GM18909 (cell line): ENCODE data around the gene B4GALNT2.
"Not testable (repeated sequence)": the region's sequence is repeated elsewhere in the genome, so short reads cannot be mapped to it uniquely, and the experiment has no call there.

Experiments used
- ATAC-seq: cut with Tn5 transposase; IDR thresholded peaks from one replicate; pipeline ENCODE4 v1.9.1; 2021; ENCODE audit warnings: mild to moderate bottlenecking; ENCODE audit not compliant: unreplicated experiment, poor library complexity

B4GALNT2 gene

DNA sequence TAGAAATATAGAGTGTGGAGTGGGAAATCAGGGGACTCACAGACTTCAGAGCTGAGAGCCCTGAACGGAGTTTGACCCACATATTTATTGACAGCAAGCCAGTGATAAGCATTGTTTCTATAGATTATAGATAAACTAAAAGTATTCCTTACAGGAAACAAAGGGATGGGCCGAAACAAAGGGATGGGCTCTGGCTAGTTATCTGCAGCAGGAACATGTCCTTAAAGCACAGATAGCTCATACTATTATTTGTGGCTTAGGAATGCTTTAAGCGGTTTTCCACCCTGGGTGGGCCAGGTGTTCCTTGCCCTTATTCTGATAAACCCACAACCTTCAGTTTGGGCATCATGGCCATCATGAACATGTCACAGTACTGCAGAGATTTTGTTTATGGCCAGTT lies 38.1 kb downstream of the B4GALNT2 start:
- ATAC-seq = not testable (repeated sequence)

DNA sequence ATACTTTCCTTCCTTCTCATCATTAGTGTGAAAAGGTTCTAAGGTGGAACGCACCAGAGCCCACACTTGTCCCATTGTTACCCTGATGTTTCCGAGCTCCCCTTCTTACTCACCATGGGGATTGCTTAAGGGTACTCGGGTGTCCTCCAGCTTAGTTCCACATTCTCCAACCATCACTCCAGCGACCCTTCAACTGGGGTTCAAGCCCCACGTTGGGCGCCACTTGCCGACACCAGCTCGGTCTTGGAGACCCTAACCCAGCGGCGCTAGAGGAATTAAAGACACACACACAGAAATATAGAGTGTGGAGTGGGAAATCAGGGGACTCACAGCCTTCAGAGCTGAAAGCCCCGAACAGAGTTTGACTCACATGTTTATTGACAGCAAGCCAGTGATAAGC lies 43.4 kb downstream of the B4GALNT2 start:
- ATAC-seq = not testable (repeated sequence)

DNA sequence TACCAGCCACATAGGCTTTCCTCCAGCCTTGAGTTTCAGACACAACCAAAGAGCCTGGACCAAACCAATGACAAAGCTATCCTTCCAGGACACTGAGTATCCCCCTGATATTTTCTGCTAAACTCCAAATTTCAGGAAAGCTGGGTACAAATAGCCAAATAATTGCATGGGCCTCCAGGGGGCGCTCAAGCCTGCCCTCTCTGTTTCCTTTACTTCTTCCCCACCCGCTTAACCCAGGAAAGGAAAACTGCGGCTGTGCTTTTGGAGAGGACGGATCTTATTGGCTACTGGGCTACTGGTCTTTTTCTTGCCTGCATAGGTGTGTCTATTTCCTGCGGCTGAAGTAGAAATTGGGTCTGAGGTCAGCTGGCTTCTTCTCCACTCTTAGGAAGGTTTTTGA lies 47.7 kb downstream of the B4GALNT2 start:
- ATAC-seq = no peak

DNA sequence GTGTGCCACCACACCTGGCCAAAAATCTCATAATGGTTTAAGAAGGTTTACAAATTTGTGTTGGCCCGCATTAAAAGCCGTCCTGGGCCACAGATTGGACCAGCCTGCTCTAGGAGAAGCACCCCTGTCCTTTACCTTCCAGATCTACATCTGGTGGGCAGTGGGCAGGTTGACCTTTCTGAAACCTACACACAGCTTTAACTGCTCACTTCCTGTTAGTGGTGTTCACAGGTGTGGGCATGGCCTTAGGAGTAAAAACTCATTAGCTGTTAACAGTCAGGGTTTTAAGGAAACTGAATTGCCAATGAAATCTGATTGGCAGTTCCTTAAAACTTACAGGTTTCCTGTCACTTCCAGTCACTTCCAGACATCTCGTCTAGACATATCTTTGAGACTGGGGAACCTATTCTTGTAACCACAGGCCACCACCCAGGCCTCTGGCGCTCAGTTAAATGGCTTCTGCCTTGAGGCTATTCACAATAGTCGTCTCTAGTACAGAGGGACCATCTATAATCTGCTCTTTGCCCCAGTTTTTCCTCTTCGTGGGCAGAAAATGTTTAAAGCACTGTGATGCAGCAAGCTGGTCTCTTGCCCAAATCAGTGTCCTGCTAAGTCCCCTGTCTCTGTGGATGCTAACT lies 48.5 kb downstream of the B4GALNT2 start:
- ATAC-seq = no peak

DNA sequence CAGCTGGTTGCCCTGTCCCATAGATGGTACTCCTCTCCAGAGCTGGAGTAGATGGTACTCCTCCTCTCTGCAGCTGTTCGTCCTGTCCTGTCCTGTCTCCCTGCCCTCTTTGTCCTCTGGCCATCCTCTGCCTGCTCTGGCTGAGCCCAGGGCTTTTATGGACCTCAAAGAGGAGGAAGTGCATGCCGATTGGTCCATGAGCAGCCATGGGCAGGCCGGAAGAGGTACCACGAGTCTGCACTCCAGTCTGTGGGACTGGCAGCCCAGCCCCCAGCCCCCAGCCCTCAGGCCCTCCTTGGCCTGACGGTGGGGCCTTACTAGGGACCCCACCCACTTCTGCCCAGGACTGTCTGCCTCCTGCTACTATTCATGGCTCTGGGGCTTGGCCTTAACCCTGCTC lies 50.8 kb downstream of the B4GALNT2 start:
- ATAC-seq = no peak

DNA sequence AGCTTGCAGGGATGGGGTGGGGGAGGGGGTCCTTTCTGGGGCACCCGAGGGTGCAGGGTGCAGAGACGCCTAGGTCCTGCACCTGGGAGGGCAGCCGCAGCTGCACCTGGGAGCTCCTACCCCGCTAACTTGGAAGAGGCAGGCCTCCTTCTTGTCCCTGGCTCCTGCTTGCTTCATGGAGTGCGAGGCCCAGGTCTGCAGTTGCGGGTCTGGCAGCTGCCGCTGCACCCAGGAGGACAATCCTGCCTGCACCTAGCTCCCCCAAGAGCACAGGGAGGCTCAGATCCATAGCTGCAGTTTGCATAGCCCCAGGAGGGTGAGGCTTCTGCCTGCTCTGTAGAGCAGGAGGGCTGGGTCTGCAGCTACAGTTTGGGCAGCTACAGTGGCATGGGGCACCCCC lies 51.2 kb downstream of the B4GALNT2 start:
- ATAC-seq = no peak

DNA sequence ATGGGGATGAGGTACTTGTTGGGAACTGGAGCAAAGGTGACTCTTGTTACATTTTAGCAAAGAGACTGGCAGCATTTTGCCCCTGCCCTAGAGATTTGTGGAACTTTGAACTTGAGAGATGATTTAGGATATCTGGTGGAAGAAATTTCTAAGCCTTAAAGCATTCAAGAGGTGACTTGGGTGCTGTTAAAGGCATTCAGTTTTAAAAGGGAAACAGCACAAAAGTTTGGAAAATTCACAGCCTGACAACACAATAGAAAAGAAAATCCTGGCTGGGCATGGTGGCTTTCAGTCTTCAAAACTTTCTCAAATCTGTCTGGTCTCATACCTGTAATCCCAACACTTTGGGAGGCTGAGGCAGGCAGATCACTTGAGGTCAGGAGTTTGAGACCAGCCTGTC lies 52.0 kb downstream of the B4GALNT2 start:
- not testable (repeated sequence) for ATAC-seq

DNA sequence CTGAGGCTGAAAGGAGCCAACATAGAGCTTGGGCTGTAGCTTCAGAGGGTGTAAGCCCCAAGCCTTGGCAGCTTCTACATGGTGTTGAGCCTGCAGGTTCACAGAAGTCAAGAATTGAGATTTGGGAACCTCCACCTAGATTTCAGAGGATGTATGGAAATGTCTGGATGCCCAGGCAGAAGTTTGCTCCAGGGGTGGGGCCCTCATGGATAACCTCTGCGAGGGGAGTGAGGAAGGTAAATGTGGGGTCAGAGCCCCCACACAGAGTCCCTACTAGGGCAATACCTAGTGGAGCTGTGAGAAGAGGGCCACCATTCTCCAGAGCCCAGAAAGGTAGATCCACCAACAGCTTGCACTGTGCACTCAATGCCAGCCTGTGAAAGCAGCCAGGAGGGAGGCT lies 52.8 kb downstream of the B4GALNT2 start:
- ATAC-seq = not testable (repeated sequence)

DNA sequence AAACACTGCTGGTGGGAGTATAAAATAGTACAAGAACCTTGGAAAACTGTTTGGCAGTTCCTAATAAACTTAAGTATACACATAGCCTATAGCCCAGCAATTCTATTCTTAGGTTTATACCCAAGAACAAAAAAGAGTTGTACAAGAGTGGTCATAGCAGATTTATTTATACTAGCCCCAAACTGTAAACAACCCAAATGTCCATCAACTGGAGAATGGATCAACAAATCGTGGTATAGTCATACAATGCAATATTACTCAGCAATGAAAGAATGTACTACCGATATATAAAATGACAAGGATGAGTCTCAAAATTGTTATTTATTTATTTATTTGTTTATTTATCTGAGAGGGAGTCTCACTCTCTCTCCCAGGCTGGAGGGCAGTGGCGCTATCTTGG lies 54.7 kb downstream of the B4GALNT2 start:
- ATAC-seq = no peak

DNA sequence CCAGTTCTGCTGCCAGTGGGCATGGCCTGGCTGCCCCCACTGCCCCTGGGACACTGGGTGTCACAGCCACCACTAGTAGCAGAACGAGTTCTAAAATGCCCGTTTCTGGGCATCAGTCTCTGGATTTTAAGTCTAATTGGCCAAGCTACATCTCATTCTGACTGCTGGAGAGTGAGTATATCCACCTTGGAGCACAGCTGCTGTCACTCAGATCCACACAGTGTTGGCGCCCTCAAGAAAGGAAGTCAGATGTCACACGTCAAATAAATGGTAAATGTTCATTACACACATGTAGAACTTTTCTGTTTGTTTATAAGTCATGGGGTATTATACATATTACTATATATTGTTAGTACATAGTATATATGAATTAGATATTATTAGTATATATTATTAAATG lies 58.4 kb downstream of the B4GALNT2 start:
- ATAC-seq = no peak

DNA sequence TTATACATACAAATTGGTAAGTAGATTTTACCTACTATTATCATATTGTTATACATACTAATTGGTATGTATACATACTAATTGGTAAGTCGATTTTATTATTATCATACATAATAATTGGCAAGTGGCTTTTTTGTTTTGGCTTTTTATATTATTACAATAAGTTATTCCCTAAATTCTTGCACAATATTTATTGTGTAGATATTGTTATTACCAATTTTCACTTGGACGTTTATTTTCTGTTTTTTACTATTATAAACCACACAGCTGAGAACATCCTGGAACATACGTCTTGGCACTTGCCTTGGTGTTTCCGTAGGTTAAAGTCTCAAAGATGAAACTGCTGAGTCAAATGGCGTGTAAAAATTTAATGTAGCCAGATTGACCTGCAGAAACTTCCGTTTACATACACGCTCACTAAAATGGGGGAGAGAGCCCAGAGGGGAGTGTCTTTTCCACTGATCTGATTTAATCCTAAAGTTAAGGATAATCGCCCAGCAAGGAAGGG lies 58.9 kb downstream of the B4GALNT2 start:
- peak; percentile 4 for ATAC-seq

DNA sequence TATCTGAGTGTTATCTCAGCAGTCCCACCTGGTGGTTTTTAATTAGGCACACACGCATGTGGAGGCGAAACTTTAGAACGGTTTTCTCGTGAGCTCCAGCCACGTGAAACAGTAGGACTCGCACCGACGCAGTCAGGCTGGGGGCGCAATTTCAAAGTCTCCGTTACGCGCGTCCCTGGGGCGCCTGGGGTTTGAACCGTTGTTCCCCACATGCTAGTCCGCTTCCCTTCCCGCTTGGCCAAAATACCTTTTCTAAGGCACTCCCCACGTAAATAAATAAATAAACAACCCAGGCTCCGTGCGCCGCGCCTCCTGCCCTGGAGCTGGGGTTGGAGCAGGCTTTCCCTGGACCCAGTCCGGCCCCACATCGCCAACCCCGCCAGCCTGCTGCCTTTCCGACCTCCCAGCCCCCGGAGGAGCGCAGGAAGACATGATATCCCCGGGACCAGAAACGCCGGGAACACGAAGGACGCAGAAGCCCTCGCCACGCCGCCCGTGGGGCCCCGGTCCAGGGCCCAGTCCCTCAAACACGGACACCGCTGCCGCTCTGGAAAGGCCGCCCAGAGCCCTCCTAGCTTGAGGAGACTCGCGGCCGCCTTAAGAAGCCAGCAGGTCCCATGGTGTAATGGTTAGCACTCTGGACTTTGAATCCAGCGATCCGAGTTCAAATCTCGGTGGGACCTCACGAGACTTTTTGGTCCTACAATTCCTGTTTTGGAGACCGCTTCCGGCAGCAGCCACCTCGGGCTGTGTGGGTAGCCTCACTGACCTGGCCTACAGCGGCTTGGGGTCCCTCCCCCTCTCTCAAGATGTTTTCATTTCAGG lies 59.6 kb downstream of the B4GALNT2 start:
- ATAC-seq = peak; percentile 32

DNA sequence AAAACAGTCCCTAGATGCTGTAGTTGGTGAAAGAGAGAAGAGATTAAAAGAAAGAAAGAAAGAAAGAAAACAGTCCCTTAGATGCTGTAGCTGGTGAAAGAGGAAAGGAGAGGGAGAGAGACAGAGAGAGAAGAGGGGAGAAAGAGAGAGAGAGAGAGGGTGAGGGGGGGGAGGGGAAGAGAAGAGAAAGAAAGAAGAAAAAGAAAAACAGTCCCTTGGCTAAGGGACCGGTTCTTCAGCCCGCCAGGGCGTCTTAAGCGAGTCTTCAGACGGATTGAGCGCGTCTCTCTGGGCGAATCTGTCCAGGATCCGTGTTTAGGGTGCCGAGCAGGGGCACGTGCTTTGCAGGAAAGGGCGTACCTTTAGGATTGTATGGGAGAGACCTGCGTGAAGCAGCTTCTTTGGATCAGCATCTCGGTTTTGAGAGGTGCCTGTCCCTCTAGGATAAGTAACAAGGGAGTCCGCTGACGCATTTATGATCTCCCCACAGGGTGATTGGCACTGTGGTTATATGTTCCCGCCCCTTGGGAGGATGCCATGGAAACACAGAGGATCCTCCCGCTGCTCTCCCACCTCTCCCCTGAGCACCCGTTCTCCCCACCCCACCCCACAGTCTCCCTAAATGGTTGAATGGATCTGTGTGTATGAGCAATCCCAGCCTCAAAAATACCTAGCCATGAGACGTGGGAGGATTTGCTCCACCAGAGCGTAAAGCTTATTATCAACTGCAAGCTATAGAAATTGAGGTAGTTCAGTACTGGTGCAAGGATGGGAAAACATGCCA lies 61.1 kb downstream of the B4GALNT2 start:
- ATAC-seq = no peak

DNA sequence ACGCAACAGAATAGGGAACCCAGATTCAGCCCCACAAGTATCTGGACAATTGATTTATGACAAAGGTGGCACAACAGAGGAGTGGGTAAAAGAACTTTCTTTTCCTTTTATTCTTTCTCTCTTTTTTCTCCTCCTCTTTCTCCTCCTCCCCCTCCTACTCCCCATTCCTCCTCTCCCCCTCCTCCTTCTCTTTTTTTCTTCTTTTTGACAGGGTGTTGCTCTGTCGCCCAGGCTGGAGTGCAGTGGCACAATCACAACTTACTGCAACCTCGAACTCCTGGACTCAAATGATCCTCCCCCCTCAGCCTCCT lies 61.7 kb downstream of the B4GALNT2 start:
- no peak for ATAC-seq

DNA sequence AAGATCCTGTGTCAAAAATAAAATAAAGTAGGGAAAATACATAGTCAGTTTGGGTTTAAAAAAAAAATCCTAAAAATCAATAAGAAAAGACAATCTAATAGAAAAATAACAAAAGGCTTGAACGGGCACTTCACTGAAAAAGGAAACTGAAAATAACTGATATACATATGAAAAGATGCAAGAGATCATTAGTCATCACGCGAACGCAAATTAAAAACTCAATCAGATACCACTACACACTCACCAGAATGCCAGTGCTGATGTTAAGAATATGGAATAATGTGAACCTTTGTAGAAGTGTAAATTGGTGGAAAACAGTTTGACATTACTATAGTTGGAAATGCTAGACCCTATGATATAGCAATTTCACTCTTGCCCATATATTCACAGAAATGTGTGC lies 63.2 kb downstream of the B4GALNT2 start:
- ATAC-seq = no peak

DNA sequence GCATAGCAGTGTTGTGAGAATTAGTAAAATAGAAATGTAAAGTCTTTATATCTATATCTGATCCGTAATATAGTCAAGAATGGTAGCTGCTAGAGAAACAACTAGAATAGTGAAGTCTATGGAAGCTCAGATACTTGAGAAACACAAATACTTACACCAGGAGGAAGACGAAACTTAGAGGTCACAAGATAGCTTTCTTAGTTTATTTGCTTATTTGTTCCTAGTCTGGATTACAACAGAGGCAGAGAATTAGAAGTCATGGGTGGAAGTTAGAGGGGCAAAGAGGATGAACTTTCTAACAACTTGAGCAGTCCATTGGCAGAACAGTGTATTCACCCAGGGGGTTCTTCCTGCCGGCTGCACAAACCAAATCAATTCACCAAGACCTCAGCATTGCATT lies 64.0 kb downstream of the B4GALNT2 start:
- ATAC-seq = no peak

DNA sequence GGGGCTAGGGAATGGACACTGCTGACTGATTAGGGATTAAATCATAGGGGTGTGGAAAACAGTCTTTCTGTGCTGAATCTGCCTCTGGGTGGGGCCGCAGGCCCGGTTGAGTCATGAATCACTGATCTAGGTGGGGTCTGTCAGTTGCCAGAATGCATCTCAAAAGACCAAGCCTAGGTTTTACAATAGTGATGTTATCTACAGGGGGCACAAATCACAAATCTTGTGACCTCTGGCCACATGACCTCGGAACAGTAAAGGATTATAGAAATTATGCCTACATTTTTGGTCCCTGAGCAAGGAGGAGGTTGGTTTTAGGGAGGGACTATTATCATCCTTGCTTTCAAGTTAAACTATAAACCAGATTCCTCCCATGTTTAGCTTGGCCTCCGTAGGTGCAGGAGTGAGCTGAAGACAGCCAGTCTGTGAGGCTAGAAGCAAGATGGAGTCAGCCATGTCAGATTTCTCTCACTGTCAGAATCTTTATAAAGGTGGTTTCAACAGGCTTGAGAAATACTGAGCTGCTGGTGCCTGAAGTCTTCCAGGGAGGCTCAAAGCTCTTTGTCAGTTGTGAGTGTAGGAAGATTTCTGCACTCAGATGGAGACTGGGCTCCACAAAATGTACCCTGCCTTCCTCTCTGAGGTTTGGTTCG lies 64.9 kb downstream of the B4GALNT2 start:
- ATAC-seq = no peak

DNA sequence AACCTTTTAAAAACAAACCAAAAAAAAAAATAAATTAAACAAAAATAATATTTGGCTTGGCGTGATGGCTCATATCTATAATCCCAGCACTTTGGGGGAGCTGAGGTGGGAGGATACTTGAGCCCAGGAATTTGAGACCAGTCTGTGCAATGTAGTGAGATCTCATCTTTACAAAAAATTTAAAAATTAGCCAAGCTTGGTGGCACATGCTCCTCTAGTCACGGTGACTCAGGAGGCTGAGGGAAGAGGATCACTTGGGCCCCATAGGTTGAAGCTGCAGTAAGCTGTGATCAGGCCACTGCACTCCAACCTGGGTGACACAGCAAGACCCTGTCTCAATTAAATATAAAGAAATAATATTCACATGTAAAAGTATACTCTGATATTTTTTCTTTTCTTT lies 65.6 kb downstream of the B4GALNT2 start:
- no peak for ATAC-seq

DNA sequence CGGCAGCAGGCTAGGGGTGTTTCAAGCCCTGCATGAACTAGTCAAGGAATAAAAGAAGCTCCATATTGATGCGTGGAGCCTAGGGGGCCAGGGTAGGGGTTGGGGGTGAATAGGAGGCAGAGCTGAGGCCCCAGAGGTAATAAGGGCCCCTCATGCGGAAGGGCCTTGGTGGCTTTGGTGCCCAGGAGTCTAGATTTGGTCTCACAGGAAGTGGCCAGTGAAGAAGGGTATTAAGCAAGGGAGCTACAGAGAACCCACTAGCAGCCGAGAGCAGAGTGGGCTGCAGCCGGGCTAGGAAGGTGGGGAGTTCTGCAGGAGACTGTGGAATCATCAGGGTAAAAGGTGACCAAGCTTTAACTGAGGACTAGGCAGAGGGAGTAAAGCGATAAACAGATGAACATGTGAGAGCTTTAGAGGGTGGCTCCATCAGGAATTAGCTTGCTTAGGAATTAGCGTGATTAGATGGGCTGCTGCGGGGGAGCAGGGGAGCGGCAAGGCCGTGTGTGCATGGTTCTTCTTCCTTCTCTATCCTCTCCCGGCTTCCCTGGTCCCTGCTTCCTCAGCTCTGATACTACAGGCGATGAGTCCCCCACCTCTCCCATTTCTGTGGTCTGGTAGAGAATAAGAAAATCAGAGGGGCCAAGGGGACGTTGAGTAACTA lies 68.0 kb downstream of the B4GALNT2 start:
- no peak for ATAC-seq

DNA sequence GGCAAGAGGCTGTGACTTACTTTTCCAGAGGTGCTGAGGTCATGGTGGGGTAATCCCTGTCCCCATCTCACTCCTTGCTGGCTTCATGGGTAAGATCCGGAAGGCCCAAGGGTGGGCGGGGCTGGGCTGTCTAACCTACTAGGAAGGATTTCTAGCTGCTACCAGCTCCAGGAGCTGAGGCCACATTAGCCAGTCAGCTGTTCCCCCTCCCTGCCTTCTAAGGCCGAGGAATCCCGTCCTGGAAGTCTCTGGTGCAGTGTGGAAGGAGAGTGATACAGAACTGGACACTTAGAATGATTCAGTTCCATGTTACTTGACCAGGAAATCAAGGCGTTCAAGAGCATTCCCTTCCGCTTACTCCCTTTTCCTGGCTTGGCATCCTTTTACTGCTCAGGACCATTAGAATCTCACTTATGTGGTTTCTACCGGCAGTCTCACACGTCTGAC lies 68.9 kb downstream of the B4GALNT2 start:
- no peak for ATAC-seq
